Activated naive CD4-positive, alpha-beta T cell treated with Interleukin-2 at 50 U/mL for 16 hours (primary cell): ENCODE results near the gene DHDH.
"Not testable (repeated sequence)": the region's sequence is repeated elsewhere in the genome, so short reads cannot be mapped to it uniquely, and the experiment has no call there.

Experiments used
- DNase-seq: peaks from one replicate; pipeline ENCODE4 v3.0.0-alpha.2; 2020

The DHDH gene

GRCh38 chr19:48933382-48933932 is at the start of gene DHDH:
DHDH (plus strand) TSS chr19:48933699; CDS start chr19:48933722, 23 bp downstream.
- peak; percentile 79 for DNase-seq

GRCh38 chr19:48883726-48884125 is 49.8 kb upstream of the DHDH start:
- no peak for DNase-seq

DNA sequence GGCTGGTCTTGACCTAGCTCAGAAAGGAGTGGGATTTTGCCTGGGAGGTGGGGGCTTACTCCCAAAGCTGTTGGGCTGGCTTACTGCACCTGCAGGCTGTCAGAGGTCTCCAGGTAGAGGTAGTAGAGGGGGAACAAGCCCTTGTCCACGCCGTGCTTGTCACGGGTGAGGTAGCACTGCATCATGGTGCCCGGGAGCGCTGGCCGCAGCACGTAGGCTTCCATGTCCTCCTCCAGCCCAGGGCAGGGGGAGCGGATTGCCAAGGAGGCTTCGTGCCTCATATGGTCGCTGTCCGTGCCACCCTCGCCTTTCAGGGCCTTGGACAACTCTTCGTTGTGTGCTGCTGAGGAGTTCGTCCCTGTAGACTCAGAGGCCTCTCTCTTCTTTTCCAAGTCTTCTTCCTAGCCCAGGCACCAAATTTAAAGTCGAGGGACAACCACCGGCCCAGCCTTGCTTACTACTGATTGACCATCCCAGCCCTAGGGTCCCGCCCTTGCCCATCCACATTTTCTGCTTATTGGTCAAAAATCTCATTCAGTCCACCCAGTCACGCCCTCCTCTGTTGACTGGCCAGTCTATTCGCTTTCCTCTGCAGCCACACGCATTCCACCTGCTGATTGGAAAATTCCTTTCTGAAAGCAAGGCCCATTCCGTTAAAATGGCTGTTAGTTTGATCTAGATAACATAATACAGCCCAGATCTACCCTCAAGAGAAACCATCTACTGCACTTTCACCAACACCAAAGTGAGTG is 45.5 kb upstream of the DHDH start:
- no peak for DNase-seq

GRCh38 chr19:48889496-48889895 is 44.0 kb upstream of the DHDH start:
- not testable (repeated sequence) for DNase-seq

- DNase-seq, result no peak
Observed at GRCh38 chr19:48890551-48890950, 42.9 kb upstream of the DHDH start.

- DNase-seq, result no peak
Observed at GRCh38 chr19:48895226-48895625, 38.3 kb upstream of the DHDH start.

- peak; percentile 34 for DNase-seq
Observed at GRCh38 chr19:48896191-48896720, 37.2 kb upstream of the DHDH start.

GRCh38 chr19:48897181-48897580 is 36.3 kb upstream of the DHDH start:
- DNase-seq, result no peak

DNA sequence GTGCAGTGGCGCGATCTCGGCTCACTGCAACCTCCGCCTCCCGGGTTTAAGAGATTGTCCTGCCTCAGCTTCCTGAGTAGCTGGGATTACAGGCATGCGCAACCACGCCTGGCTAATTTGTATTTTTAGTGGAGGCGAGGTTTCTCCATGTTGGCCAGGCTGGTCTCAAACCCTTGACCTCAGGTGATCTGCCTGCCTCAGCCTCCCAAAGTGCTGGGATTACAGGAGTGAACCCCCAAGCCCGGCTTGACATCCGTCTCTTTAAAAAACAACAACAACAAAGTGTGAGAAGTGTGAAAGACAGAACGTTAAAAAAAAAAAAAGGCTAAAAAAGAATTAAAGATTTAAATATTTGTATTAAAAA is 34.1 kb upstream of the DHDH start:
- not testable (repeated sequence) for DNase-seq

DNA sequence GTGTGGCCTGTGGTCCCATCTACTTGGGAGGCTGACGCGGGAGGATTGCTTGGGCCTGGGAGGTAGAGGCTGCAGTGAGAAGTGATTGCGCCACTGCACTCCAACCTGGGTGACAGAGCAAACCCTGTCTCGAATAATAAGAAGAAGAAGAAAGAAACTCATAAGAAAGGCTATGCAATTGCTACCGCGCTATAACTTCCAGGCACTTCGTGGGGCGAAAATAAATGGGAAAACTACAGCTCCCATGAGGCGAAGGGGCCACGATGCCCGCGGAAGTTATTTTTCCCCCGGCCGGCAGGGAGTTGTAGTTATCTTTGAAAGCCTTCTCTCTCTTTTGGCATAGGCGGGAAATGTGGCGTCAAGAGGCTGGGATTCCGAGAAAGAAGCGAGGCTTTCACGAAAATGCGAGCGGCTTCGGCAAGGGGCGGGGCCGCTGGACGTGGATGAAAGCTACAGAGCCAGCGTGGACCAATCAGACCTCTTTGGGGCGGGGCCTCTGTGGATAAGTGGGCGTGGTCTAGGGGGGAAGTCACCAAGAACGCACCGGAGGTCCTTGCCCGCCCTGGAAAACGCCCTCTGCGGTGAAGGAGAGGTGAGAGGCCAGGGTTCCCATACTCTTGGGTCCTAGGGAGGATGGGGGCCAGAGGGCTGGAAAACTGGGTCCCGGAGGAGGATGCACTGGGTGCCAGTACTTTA is 33.6 kb upstream of the DHDH start, which contains the start of gene NUCB1:
NUCB1 (plus strand) TSS at position 532 of the 696 bp plus-strand sequence. CDS start 485 bp downstream, outside the sequence.
- peak; percentile 100 for DNase-seq

DNA sequence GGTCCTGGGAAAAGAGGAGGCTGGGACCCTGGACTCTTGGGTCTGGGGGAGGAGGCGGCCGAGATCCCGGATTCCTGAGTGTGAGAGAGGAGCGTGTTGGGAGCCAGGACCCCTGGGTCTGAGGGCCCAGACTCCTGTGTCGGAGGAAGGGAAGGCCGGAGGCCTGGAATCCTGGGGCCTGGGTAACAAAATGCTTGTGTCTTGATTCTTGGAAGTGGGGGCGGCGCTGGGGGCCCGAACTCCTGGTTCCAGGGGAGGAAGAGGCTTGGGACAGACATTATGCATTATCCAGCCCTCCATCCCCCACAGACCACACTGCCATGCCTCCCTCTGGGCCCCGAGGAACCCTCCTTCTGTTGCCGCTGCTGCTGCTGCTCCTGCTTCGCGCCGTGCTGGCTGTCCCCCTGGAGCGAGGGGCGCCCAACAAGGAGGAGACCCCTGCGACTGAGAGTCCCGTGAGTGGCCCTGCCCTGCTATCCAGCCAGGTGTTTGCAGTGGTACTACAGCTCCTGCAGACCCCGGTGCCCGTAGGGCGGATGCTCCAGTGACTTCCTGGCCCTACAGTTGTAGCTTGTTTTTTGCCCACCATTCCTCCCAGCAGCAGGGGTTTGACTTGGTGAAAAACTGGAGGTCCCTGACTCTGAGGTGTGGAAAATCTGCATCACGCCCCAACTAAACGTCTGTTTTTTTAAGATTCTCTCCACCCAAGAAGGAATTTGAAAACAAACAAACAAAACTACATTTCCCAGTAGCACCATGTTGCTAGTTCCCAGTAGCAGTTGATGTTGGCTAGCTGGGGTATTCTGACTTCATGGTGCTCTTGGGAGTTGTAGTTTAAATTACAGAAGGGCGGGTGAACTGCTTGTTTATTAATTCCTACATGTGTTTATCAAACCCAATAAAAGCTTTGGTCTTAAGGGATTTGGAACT is 32.8 kb upstream of the DHDH start:
- DNase-seq, result no peak

- not testable (repeated sequence) for DNase-seq
Observed at GRCh38 chr19:48902291-48902690, 31.2 kb upstream of the DHDH start.

GRCh38 chr19:48903788-48904187 is 29.7 kb upstream of the DHDH start:
- DNase-seq, result not testable (repeated sequence)

DNA sequence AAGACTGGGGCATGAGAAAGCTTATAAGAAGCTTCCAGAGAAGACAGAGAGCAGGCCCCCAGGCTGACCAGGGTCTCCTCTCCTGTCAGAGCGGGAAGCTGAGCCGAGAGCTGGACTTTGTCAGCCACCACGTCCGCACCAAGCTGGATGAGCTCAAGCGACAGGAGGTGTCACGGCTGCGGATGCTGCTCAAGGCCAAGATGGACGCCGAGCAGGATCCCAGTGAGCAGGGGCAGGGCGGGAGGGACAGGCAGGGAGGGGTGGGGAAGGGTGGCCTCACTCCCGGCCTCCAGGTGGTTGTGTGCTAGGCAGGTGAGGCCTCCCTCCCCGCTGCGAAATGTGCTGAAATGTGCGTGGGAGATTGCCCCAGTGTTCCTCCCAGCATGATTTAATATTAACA is 27.8 kb upstream of the DHDH start:
- no peak for DNase-seq

- no peak for DNase-seq
Observed at GRCh38 chr19:48906324-48906723, 27.2 kb upstream of the DHDH start.

DNA sequence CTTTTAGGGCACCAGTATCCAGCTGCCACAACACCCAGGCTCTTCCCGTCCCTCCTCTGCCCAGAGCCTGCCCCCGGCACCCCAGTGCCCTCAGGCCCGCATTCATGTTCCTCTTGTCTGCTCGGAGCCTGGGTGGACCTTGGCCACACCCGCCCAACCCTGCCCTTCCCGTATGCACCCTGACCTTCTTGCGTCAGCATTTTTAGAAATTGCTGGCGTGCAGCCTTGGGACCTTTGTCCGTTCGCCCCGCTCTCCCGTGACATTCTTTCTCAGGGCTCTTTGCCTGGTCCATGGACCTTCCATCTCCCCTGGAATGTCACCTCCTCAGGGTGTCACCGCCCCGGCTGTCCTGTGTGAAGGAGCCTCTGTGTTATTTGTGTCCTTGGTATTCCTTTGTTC is 25.8 kb upstream of the DHDH start:
- DNase-seq, result no peak

DNA sequence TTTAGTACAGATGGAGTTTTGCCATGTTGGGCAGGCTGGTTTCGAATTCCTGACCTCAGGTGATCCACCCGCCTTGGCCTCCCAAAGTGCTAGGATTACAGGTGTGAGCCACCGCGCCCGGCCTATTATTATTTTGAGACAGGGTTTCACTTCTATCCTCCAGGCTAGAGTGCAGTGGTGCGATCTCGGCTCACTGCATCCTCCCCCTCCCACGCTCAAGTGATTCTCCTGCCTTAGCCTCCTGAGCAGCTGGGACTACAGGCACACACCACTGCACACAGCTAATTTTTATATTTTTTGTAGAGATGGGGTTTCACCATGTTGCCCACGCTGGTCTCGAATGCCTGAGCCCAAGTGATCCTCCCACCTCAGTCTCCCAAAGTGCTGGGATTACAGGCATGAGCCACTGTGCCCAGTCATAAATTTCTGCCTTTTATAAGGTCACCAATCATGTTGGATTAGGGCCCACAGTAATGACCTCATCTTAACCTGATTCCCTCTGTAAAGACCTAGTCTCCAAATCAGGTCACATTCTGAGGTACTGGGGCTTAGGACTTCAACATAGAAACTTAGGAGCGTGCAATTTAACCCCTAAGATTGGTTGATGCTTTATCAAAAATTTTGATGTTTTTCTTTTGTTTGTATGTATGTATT is 23.9 kb upstream of the DHDH start:
- DNase-seq, result not testable (repeated sequence)

DNA sequence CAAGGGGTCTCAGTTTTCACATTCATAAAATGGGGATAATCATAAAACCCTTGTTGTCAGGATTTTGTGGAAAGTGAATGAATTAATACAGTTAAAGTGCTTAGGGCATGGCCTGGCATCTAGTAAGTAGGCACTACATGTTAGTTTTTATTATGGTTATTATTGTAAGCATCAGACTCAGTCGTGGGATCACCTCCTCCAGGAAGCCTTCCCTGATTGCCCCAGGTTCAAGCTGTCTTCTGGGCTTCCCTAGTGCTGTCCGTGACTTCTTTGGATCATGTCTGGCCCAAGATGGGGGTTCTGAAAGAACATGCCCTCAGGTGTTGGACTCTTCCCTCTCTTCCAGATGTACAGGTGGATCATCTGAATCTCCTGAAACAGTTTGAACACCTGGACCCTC is 22.7 kb upstream of the DHDH start:
- DNase-seq, result no peak

DNA sequence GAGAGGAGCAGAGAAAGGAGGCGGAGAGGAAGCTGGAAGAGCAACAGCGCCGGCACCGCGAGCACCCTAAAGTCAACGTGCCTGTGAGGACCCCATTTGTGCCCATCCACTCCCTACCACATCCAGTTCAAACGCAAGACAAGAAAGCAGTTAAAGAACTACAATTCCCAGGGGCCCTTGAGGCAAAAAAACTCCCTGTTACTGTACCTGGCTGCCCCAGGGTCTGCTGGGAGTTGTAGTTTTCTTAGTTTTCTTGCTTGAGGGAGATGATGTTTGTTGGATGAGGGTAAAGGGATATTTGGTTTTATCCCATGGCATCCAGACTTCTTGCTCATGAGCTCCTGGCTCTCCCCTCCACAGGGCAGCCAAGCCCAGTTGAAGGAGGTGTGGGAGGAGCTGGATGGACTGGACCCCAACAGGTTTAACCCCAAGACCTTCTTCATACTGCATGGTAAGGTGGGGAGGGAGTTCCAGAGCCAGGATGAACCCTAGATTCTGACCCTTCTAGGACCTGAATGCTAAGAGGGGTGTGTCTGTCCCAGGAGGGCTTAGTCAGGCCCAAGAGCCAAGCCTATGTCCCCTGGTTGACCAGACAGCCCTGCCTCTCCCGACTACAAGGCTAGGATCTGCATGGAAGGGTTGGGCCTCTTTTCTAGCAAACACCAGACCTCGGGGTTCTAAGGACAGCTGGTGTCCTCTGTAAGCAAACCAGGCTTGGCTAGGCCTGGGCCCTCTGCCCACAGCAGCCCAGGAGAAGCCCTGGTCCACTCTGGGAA is 20.2 kb upstream of the DHDH start:
- no peak for DNase-seq

DNA sequence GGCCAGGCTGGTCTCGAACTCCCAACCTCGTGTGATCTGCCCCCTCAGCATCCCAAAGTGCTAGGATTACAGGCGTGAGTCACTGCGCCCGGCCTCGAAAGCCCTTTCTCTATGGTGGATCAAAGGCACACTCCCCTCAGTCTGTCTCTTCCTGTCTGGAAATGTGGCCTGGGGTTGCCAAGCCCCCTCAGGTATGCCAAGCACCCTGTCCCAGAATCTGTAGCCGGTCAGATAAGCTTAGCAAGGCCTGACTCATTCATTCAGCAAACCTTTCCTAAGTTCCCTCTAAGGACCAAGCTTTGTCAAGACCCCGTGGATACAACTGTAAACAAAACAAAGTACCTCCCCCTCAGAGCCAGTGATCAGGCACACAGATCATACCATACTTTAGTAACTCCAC is 19.3 kb upstream of the DHDH start:
- DNase-seq, result no peak

DNA sequence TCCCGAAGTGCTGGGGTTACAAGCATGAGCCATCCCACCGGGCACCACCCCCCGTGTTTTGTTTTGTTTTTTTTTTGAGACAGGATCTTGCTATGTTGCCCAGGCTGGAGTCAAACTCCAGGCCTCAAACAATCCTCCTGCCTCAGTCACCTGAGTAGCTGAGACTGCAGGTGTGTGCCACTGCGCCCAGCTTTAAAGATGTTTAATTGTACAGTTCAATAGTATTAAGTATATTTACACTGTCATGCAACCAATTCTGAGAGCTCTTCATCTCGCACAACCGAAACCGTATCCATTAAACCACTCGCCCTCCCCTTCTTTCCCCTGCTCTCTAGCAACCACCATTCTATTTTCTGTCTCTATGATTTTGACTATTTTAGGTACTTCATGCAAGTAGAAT is 17.7 kb upstream of the DHDH start:
- DNase-seq, result no peak
